Psoas muscle (tissue), 8 donors: Measurements from ENCODE around the gene SLC22A23. TPM values are rescaled to one million over a fixed set of nuclear protein-coding genes. Genes with fewer than 3 reads are reported as not detected.

ENCODE experiments used
- ATAC-seq, 4 donors: fragments of 200-7000 bp; cut with Tn5 transposase; one replicate each; pipeline ENCODE4 v1.9.1; 2020; ENCODE audit warnings: moderate library complexity in 3 of 4, mild to moderate bottlenecking in 2 of 4
- DNase-seq, 2 donors: peaks; one replicate each; pipeline ENCODE4 v3.0.0-alpha.2; 2020
- H3K27ac ChIP-seq: fragments of 200-600 bp; one replicate; pipeline ENCODE4 v1.8.0; 2022
- H3K27me3 ChIP-seq, 3 donors: fragments of 200-600 bp in 1 of 3; one replicate each; pipeline versions ENCODE4 v1.6.1 to v1.8.0; 2013 to 2022; ENCODE audit warnings: low read length in 2 of 3, mild to moderate bottlenecking in 2 of 3, moderate library complexity in 1 of 3; ENCODE audit not compliant: insufficient read depth in 3 of 3
- H3K36me3 ChIP-seq, 2 donors: fragments of 200-600 bp in 1 of 2; one replicate each; pipeline versions ENCODE4 v1.6.1 to v1.8.0; 2013 to 2022; ENCODE audit warnings: low read depth in 1 of 2, mild to moderate bottlenecking in 1 of 2, moderate library complexity in 1 of 2; ENCODE audit not compliant: insufficient read depth in 1 of 2
- H3K4me1 ChIP-seq: fragments of 200-600 bp; one replicate; pipeline ENCODE4 v1.8.0; 2022
- H3K4me3 ChIP-seq: fragments of 200-600 bp; one replicate; pipeline ENCODE4 v1.8.0; 2022; ENCODE audit warnings: mild to moderate bottlenecking
- H3K9me3 ChIP-seq: fragments of 200-600 bp; one replicate; pipeline ENCODE4 v1.8.0; 2022
- WGBS, 3 donors: extraction: QIAGEN DNeasy Blood & Tissue Kit; methylation state at CpG; one replicate each; pipeline versions ENCODE4 v1.1.6 to v1.1.7; 2013; 5-methylcytosine and 5-hydroxymethylcytosine counted together
- intact Hi-C, 2 donors: fragments of 100-400 bp; cut with DNase I; formaldehyde crosslinking; loops; one replicate each; pipeline versions ENCODE4 v1.11.0 to v1.14.2; 2022
- polyA plus RNA-seq, 3 donors: library from polyadenylated mRNA; stranded (reverse); fragments of 200-250 nt; gene quantifications; one replicate each; pipeline ENCODE4 v1.2.3, GENCODE V29; 2013
- total RNA-seq, 4 donors: library from RNA; stranded (reverse); fragmentation: NEBNext Ultra II Directional in 2 of 4; extraction: Animal tissue kit (Norgen Biotek cat#: 25700) in 2 of 4; gene quantifications; one replicate each; pipeline versions ENCODE4 v1.2.1 to v1.2.4, GENCODE V29; 2021 to 2023
- TF ChIP-seq, protein P1 (sequence below): fragments of 200-600 bp; IDR thresholded peaks from one replicate; pipeline ENCODE4 v1.8.0; 2022; ENCODE audit warnings: antibody characterized with exemption
- donor health status: healthy with polysubstance abuse.
- donor health status: DM: no; HTN: no; CAD: no; lungs with moderate emphysema.
- donor health status: Bipolar disorder and iron deficiency.
- donor health status: healthy.
- donor health status: DM: yes; HTN: yes; CAD: no.
- donor health status: DM: no; HTN: no; CAD: no.
- donor health status: DM: no; HTN: no; CAD: no.
- donor health status: DM: yes; HTN: yes; CAD: no.

Gene SLC22A23
- total and polyA plus RNA-seq, 7 donors: 4.6 to 13.7 (median 8.7) TPM

DNA sequence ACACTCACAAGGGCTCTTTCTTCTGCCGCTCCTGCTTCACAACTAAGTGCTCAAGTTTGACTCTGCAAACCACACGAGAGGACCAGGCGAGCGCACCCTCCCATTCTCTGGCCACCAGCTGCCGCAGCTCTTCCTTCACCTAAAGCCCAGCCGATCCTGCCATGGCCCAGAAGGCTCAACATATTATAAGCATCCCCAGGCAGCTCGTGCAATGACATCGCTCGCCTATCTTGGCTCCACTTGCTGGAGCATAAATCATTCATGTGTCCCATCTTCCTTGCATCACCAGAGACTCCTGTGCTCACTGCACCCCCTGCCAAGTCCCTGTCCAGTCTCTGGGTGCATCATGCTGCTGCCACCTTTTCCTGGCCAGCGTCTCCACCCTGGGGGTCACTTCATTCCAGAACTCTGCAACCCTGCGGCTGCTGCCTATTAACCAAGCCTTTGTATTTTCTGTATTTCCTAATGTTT, 139.1 kb downstream of the SLC22A23 start:
- intact Hi-C loops: no loop called here
- H3K27me3 ChIP-seq: no peaks in the 10 kb centered on the region
- DNase-seq: peak; percentile 41 to 80
- ATAC-seq: peak; percentile 90 to 95 (median 94)
- no peaks in the 10 kb centered on the region for H3K9me3 ChIP-seq
- WGBS, 3 donors: 37 to 44% (median 39%) methylated on average over 11 of the region's 11 CpGs
- peaks cover 10% of the 10 kb centered on the region for H3K4me1 ChIP-seq
- no peak overlapping the region for H3K27ac ChIP-seq
- H3K36me3 ChIP-seq: no peaks in the 10 kb centered on the region
- TF ChIP-seq, protein P1, sequence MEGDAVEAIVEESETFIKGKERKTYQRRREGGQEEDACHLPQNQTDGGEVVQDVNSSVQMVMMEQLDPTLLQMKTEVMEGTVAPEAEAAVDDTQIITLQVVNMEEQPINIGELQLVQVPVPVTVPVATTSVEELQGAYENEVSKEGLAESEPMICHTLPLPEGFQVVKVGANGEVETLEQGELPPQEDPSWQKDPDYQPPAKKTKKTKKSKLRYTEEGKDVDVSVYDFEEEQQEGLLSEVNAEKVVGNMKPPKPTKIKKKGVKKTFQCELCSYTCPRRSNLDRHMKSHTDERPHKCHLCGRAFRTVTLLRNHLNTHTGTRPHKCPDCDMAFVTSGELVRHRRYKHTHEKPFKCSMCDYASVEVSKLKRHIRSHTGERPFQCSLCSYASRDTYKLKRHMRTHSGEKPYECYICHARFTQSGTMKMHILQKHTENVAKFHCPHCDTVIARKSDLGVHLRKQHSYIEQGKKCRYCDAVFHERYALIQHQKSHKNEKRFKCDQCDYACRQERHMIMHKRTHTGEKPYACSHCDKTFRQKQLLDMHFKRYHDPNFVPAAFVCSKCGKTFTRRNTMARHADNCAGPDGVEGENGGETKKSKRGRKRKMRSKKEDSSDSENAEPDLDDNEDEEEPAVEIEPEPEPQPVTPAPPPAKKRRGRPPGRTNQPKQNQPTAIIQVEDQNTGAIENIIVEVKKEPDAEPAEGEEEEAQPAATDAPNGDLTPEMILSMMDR: no peak
- H3K4me3 ChIP-seq: no peak overlapping the region

GRCh38 chr6:3316818-3317217, 140.0 kb downstream of the SLC22A23 start:
- DNase-seq (no peak), ATAC-seq (no peak)
- 90 to 93% (median 90%) methylated on average over 8 of the region's 8 CpGs for WGBS, 3 donors
- H3K27me3 ChIP-seq: no peaks in the 10 kb centered on the region
- H3K4me3 ChIP-seq: no peak overlapping the region
- H3K4me1 ChIP-seq: peaks cover 10% of the 10 kb centered on the region
- H3K36me3 ChIP-seq: no peaks in the 10 kb centered on the region
- no peak overlapping the region for H3K27ac ChIP-seq
- intact Hi-C loops: no loop called here
- TF ChIP-seq, protein P1: no peak
- H3K9me3 ChIP-seq: no peaks in the 10 kb centered on the region

DNA sequence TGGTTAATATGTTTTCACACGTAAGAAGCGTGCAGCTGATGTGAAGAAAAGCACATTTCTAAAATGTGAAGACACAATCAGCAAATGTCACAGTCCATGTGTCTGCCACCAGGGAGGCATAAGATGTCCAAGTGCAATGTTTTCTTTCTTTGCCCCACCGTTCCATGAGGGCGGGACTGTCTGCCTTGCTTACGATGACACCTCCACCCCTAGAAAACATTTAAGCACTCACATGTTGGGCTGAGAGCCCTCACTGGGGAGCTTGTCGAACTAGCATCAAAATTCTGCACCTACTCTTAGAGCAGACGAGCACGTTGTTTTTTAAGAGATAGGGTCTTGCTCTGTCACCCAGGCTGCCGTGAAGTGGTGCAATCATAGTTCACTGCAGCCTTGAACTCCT, 140.5 kb downstream of the SLC22A23 start:
- Histone ChIP-seq H3K4me1 (peaks cover 10% of the 10 kb centered on the region), H3K4me3 (no peak overlapping the region), H3K27ac (no peak overlapping the region), H3K36me3 (no peaks in the 10 kb centered on the region), H3K27me3 (no peaks in the 10 kb centered on the region), H3K9me3 (no peaks in the 10 kb centered on the region)
- DNase-seq: peak in 1 of 2 donors; percentile 14
- TF ChIP-seq, protein P1: no peak
- no peak for ATAC-seq
- WGBS, 3 donors: 96 to 97% (median 96%) methylated on average over 9 of the region's 9 CpGs
- intact Hi-C loops: no loop called here

DNA sequence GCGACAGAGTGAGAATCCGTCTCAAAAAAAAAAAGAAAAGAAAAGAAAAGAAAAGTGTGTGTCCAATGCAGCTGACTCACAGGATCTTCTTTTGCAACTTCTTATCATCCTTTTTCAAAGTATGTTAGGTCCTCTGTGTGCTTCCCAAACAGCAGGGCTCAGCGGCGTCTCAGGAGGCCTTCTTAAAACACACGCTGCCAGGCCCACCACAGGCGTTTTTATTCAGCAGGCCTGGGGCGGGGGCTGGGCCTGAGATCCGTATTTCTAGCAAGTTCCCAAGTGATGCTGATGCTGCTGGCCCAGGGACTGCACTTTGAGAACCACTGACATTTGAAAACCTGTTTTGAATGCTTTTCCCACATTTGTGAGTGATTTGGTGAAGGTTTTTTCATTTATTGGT, 141.0 kb downstream of the SLC22A23 start:
- intact Hi-C loops: no loop called here
- TF ChIP-seq, protein P1: no peak
- Histone ChIP-seq H3K27me3 (no peaks in the 10 kb centered on the region), H3K9me3 (no peaks in the 10 kb centered on the region), H3K4me3 (no peak overlapping the region), H3K4me1 (peaks cover 14% of the 10 kb centered on the region), H3K36me3 (no peaks in the 10 kb centered on the region), H3K27ac (no peak overlapping the region)
- DNase-seq (peak in 1 of 2 donors; percentile 32), ATAC-seq (no peak)
- 87 to 92% (median 91%) methylated on average over 8 of the region's 8 CpGs for WGBS, 3 donors
